GM21526 (cell line): ENCODE measurements around the gene TPRG1L.

Experiments
- ATAC-seq: cut with Tn5 transposase; IDR thresholded peaks from one replicate; pipeline ENCODE4 v1.9.1; 2021; ENCODE audit warnings: moderate library complexity; ENCODE audit not compliant: unreplicated experiment, low FRiP score

Gene TPRG1L

DNA sequence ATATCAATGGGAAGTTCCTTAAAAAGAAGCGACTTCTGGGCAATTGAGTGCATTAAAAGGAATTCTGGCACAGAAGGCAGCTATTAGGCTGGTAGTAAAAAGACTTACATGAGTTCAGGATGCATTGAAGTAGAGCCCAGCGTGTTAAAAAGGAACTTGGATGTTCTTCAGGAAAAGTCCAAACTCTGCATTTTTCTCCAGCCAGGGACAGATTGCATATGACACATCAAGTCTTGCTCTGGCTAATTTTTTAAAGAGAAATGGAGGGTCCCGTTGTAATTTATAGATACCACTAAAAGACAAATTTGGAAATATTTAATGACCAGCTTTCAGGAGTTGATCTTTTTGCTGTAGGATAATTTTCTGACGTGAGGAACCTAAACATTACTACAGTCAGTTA lies 1.2 kb downstream of the TPRG1L start:
- ATAC-seq: no peak

DNA sequence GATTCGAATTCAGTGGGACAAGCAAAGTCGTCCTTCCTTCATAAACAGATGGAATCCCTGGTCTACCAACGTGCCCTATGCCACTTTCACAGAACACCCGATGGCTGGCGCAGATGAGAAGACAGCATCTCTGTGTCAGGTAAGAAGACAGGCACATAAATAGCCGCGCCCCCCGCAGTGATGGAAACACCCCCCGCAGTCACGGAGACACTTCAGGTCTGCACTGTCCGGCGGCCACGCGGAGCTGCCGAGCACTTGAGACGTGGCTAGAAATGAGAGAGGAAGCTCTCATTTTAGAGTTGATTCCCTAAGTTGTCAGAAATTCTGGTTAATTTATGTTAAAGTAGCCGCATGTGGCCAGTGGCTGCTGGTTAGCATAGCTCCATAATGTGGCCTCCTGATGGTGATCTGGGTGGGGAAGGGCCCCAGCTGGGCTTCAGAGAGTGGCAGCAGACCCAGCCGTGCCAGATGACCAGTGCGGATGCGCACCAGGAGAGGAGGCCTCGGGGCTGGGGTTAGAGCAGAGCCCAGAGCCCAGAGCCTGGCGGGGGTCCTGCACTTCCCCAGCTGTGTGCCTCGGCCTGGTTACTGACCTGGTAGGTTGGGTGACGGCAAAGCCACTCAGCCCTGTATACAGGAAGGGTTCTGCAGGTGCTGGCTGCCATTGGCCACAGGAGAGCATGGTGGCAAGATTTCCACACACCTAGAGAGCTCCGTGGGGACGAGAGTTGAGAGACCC lies 2.9 kb downstream of the TPRG1L start:
- ATAC-seq: no peak

DNA sequence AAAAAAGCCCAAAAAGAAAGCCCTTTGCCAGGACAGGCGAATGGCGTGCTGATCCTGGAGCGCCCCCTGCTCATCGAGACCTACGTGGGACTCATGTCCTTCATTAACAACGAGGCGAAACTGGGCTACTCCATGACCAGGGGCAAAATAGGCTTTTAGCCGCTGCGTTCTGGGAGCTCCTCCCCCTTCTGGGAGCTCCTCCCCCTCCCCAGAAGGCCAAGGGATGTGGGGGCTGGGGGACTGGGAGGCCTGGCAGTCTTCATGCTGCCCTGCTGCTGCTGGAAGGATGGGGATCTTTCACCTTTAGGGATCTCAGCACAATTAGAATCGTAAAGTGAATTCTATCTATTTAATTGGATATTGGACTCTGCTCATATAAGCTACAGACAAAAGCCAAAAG lies 3.6 kb downstream of the TPRG1L start:
- ATAC-seq: no peak

DNA sequence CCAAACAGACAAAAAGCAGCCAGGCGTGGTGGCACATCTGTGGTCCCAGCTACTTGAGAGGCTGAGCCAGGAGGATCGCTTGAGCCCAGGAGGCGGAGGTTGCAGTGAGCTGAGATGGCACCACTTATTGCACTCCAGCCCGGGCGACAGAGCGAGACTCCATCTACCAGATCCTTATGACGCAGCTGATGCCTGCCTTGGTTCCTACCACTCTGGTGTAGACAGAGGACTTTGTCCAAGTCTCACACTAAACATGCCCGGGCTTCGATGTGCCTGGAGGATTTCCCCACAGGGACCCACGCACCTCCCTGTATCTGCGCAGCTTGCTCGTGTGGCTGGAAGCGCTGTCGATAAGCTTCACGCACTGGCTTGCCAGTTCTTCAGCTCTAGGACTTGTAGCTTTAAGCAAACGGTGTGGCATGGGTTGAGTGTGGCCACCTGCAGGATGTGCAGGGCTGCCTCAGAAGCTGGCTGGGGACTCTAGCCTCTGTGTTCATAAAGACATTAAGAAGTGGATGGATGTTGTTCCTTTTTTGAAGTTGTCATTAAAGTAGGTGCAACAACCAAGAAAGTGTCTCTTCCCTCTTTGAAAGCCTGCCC lies 4.8 kb downstream of the TPRG1L start:
- ATAC-seq: no peak

DNA sequence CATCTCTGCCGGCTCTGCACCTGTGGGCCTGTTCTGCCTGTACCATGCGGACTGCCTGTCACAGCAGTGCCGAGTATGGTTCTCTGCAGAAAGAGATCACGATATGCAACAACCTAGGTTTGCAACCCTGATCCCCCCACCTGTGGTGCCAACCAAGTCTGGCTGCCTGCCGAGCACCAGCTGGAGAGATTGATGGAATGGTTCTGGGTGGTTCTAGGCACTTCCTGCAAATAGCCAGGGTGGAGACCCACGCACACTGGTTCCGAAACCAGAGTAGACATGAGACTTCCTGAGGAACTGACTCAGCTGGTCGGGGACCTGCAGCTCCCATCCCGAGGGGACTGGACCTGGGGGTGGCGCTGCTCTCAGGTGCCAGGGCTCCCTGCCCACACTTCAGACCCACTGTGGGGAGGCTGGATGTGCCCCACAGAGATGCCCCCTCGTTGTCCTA lies 5.4 kb downstream of the TPRG1L start:
- no peak for ATAC-seq

DNA sequence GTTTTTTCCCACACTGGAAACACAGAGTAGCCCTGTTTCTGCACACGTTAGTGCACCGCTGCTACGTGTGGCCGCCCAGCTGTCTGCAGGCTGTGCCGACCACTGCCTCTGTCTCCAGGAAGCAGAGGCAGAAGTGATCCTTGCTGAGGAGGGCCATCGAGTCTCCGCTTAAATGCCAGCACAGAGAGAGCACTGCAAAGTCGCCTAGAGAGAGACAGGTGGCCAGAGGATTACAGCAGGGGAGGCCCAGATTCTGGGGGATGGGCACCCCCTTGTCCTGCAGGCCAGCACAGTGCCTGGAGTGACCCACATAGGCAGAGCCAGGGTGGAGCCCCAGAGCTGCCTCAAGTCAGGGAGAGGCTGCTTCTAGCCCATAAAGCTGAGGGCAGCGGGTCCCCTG lies 6.1 kb downstream of the TPRG1L start:
- no peak for ATAC-seq

DNA sequence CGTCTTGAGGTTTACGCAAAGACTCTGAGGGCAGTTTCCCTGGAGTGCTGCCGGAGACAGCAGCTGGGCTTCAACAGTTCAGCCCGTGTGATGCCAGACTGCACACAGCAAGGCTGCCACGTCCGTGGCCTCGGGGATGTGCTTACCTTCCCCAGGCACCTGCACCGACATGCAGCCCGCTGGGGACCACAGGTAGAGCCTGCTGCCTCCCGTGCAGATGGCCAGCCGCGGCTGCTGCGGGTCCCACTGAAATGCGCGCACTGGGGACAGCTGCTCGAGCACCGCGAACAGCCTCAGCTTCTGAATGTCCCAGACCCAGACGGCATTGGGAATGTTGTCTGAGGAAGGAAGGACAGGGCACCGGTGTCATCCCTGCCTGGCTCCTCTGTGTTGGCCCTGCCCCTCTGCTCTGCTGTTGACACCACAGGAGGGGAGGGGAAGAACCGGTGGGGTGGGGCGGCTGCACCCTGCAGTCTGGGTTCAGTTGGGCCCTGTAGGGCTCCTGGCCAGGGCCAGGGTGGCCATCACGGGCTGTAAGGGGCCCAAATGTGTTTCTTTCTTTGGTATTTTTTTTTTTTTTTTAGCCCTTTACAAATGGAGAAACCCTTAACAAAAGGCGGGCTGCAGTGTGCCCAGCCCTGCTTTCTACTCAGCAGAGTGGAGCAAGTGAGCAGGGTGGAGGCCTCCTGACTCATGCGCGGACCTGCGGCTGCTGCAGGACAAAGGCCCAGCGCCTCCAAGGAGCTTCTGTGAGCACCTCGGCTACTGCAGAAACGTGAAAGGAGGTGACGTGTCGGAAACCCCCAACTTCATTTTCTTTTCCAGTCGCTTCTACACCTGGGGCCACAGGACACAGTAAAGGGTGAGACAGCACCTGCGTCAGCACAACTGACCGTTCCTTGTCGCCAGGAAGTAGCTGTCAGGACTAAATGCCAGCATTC lies 6.8 kb downstream of the TPRG1L start:
- no peak for ATAC-seq

DNA sequence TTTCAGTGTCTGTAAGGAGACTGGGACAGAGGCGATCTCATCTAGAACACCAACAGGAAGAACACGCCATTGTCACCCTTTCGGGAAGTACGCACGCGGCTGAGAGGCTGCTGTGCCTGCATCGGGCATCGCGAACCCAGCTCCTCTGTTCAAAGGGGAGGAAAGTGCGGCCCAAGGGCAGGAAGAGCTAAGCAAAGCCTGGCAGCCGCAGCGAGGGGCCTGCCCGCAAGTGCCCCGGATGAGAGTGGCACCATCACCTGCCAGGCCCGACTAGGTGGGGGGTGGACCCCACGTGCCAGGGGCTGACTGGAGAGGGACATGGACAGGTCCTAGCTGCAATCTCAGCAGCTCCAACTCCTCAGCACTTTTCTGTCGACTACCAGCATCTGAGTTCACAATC lies 7.5 kb downstream of the TPRG1L start:
- ATAC-seq: no peak

DNA sequence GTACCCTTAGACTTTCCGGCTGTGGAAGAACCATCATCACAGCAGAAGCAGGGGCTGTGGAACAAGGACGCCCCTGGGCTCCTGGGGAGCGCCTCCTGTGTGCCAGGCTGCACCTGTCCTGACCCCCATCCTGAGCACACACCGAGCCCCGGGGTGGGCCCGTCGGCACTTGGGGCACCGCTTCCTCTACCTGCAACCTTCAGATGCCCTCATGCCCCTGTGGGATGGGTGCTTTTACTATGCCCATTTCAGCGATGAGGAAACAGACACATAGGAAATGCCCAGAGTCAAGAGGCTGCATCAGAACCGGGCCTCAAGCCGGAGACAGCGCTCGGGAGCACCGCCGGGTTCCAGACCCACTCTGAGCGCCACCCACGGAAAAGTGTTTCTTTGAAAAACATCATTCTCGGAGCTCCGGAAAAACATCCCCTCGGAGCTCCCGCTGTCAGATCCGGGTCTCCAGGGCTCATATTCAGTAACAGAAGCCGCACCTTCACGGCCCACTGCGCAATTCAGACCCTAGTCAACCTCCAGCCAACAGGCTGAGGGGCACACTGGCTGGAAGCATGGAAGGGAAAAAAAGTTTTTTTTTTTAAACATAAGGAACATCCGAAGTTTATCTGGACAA lies 8.0 kb downstream of the TPRG1L start:
- ATAC-seq: no peak

DNA sequence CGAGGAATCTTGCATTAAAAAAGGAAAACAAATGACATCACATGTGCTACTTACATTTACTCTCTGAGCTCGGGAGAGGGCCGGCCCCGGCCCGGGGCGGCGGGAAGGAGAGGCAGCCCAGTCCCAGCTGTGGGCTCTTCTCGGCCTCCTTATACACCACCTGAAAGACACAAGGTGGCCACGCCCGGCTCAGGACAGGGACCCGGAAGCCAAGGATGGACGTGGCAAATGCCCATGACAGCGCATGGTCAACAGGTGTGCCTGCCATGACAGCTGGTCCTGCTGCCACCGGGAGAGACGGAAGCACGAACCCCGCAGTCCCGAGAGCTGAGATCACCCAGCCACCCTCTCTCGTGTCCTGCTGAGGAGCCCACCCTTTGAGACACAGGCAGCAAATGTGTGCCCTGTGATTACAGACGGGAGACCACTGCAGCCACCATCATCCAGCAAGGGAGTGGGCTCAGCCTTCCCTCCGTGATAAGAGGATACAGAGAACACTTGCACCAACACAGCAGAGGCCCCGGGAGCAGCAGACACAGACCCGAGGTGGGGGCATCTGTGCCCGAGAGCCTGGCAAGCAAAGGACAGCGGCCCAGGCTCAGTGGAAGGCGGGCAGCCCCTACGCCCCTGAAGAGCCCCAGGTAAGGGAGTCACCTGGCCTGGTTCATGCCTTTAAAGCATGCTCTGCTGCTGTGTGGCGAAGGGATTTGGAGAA lies 8.7 kb downstream of the TPRG1L start:
- no peak for ATAC-seq

DNA sequence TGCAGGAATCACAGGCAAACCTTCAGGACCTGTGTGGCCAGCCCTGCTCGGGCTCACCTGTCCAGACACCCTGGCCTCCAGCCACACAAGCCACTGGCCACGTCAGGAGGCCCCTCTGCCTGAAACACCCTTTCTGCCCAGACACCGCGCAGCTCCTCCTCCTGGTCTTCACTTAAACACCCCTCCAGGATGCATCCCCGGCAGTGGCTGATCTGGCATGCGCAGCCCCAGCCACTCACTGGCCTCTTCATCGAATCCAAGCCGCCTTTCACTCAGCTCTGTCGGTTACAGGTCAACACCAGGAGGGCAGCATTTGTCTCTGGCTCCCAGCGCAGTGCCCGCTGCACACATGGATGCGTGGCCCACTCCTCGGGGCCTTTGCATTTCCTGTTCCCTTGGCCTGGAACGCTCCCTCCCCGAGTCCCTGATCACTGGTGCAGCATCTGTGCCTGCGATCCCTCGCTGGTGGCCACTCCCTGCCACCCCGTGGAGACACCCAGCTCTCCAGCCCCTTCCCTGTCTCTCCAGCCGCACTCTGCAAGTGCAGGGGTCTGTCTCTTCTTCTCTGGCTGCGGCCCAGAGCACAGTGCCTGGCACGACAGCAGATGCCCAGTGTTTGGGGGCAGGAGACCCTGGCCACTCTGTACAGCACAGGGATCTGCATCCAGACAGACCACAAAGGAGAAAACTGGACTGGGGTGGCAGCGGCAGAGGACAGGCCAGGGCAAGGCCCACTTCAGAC lies 9.4 kb downstream of the TPRG1L start:
- no peak for ATAC-seq

DNA sequence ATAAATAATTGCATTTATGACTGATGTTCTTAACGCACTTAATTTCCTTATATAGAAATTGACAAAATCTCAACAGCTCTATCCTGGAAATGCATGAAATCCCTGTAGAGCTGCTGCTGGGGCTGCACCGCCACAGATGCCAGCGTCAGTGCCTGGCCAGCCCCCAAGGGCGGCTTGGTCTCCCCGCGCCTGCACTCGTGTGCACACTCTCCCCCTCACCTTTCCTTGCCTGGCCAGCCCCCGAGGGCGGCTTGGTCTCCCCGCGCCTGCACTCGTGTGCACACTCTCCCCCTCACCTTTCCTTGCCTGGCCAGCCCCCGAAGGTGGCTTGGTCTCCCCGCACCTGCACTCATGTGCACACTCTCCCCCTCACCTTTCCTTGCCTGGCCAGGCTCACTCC lies 11.3 kb downstream of the TPRG1L start:
- ATAC-seq: no peak

DNA sequence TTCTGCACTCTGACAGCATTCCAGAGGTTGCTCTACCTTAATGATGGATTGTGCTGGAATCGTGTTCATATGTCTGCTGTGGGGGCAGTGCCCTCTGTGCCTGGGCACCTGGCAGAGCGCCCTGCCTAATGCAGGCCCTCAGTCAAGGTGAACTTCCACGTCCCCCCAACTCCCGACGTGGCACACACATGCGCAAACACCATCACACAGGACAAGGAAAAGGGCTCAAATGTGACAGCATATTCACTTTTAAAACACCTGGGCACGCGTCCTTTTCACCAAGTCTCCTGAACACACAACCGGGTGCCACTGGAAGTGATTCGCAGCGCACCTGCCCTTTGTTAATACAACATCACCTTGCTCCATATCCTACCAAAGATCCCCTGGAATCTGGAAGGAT lies 11.7 kb downstream of the TPRG1L start:
- no peak for ATAC-seq

DNA sequence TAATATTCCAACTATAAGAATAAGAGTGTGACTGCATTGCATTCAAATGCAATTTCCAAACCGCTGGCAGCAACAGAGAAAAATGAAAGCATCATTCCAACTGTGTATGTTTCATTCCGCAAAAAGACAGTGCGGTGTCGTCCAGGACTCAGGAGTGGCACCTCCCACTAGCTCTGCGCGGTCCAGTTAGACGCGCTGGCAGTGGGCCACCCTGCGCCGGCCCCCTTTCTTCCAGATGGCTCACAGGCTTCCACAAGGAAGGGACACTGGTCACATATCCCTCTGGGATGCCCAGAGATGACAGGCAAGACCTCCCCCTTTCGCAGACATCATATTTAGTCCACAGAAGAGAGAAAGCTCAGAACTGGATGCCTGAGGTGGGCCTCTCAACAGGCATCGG lies 13.2 kb downstream of the TPRG1L start:
- ATAC-seq: no peak

DNA sequence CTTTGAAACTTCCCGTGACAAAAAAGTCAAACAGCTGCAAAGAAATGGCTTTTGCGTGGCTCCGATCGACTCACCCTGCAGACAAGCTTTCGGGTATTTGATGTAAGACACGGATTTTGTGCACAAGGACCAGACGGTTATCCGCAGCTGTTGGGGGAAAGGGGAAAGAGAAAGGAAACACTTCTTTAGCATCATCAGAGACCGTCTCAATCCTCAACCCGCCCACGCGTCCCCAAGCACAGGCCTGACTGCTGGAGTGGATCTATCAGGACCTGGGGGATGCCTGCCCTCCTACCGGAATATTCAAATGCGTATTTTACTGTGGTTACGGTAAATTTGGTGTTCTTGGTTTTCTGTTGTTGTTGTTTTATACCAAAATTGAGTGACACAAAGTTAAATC lies 13.9 kb downstream of the TPRG1L start:
- ATAC-seq: no peak

DNA sequence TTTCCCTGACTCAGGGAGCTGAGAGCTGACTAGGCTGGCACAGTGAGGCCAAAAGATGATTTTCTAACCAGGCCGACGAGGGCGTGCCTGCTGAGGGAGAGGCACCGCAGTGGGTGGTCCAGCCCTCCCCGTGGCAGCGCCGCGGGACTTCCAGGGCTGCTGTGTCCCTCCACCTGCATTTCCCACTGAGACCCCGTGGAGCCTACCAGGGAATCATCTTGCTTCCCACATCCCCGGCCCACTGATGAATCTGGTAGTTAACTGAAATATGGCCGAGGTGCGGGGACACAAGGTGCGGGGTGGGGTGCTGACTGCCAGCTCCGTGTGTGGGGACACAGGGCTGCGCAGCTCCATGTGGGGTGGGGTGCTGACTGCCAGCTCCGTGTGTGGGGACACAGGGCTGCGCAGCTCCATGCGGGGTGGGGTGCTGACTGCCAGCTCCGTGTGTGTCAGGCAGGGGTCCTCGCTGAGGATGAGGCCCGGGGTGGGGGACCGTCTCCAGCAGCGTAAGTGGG lies 14.6 kb downstream of the TPRG1L start:
- ATAC-seq: no peak

DNA sequence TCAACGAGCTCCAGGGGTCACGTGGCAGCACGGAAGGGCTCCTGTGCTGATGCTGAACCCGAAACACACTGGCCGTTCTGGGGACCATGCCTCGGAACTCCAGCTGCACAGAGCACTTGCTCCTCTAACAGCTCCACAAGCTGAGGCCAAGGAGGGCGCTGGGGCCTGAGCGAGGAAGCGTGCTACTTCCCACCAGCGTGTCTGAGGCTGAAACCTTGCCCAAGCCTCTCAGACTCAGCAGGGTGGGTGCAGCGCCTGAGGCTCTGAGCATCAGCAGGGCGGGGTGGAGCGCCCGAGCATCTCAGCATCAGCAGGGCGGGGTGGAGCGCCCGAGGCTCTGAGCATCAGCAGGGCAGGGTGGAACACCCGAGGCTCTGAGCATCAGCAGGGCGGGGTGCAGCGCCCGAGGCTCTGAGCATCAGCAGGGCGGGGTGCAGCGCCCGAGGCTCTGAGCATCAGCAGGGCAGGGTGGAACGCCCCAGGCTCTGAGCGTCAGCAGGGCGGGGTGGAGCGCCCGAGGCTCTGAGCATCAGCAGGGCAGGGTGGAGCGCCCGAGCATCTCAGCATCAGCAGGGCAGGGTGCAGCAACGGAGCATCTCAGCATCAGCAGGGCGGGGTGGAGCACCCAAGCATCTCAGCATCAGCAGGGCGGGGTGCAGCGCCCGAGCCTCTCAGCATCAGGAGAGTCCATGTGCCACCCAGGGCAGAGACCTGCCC lies 15.5 kb downstream of the TPRG1L start:
- ATAC-seq: no peak

DNA sequence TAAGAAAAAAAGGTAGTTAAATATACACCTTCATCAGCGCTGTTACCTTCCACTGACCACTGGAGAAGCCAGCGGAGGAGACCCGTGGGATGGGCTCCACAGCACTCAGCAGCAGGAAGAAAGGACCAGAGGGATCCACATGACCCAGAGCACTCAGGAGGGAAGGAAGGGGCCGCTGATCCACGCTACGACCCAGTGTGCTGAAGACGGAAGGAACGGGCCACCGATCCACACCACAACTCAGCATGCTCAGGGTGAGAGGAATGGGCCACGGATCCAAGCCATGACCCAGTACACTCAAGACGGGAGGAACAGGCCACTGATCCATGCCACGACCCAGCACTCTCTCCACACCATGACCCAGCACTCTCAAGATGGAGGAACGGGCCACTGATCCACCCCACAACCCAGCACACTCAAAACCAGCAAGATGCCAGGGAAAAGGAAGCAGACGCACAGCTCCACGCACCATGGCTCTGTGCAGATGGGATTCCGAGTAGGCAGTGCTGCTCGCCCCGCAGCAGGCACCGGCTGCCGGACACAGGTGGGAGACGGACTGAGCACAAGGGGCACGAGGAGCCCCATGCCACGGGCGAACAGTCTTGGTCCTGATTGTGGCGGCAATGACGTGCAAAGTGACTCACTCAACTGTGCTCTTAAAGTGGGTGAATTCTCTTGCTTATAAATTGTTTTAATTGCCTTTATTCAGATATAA lies 16.4 kb downstream of the TPRG1L start:
- no peak for ATAC-seq
